Adrenal gland (tissue), 12 donors: Measurements from ENCODE around the gene GALP. TPM values are rescaled to one million over a fixed set of nuclear protein-coding genes. Genes with fewer than 3 reads are reported as not detected.

Experiments
- DNase-seq, 7 donors: peaks; one replicate each; pipeline ENCODE4 v3.0.0-alpha.2; 2019 to 2020
- H3K27ac ChIP-seq, 5 donors: fragments of 200-600 bp; sonication (generic) in 4 of 5; 1 replicate in 3 of 5; 2 replicates in 2 of 5; pipeline versions ENCODE4 v1.5.1 to v1.8.0; 2016 to 2020; ENCODE audit warnings: mild to moderate bottlenecking in 1 of 5
- H3K27me3 ChIP-seq: fragments of 200-600 bp; 2 replicates; pipeline ENCODE4 v1.8.0; 2021
- H3K36me3 ChIP-seq, 2 donors: fragments of 200-600 bp; replicated peaks in 1 of 2; 1 replicate in 1 of 2; 2 replicates in 1 of 2; pipeline versions ENCODE4 v1.5.1 to v1.8.0; 2018 to 2022
- H3K4me1 ChIP-seq, 2 donors: fragments of 200-600 bp; replicated peaks in 1 of 2; 1 replicate in 1 of 2; 2 replicates in 1 of 2; pipeline versions ENCODE4 v1.5.1 to v1.8.0; 2018 to 2021
- H3K4me3 ChIP-seq, 4 donors: fragments of 200-600 bp; sonication (generic) in 3 of 4; one replicate each; pipeline ENCODE4 v1.5.1; 2016 to 2018
- H3K9me3 ChIP-seq, 3 donors: fragments of 200-600 bp; sonication (generic) in 1 of 3; replicated peaks in 1 of 3; 1 replicate in 2 of 3; 2 replicates in 1 of 3; pipeline versions ENCODE4 v1.5.1 to v1.8.0; 2016 to 2021
- POLR2A ChIP-seq, 2 donors: fragments of 450-650 bp; IDR thresholded peaks; one replicate each; pipeline ENCODE4 v1.6.1; 2017; ENCODE audit warnings: antibody characterized with exemption in 2 of 2, mild to moderate bottlenecking in 2 of 2, moderate library complexity in 1 of 2
- WGBS, 4 donors: extraction: QIAGEN DNeasy Blood & Tissue Kit in 2 of 4; methylation state at CpG; one replicate each; pipeline versions ENCODE4 v1.1.5 to v1.1.7; 2013 to 2017; 5-methylcytosine and 5-hydroxymethylcytosine counted together
- intact Hi-C, 2 donors: fragments of 100-400 bp; cut with DNase I; formaldehyde crosslinking; loops; one replicate each; pipeline versions ENCODE4 v1.14.1 to v1.15.0; 2022 to 2023
- polyA plus RNA-seq, 3 donors: library from polyadenylated mRNA; stranded (reverse); fragments of 200-250 nt in 2 of 3; fragments of 350-450 nt in 1 of 3; fragmentation: Illumina TruSeq in 1 of 3; extraction: RNeasy Lipid Tissue Mini Kit (QIAGEN cat#74804) in 1 of 3; gene quantifications; one replicate each; pipeline ENCODE4 v1.2.3, GENCODE V29; 2013 to 2014
- total RNA-seq, 9 donors: library from RNA; depleted of rRNA in 4 of 9; stranded (reverse); fragments of >200 nt in 4 of 9; fragments of 120-200 nt in 1 of 9; fragmentation: NEBNext Ultra II Directional in 1 of 9; extraction: Animal tissue kit (Norgen Biotek cat#: 25700) in 1 of 9; gene quantifications; one replicate each; pipeline versions ENCODE4 v1.1.0 to v1.2.4, GENCODE V29; 2013 to 2023
- TF ChIP-seq, protein P1 (sequence below), 6 experiments: fragments of 450-650 bp in 4 of 6; fragments of 200-600 bp in 2 of 6; sonication (generic) in 1 of 6; IDR thresholded peaks; 1 replicate in 5 of 6; 2 replicates in 1 of 6; pipeline versions ENCODE4 v1.5.1 to v1.8.0; 2016 to 2021; ENCODE audit warnings: antibody characterized with exemption in 6 of 6, mild to moderate bottlenecking in 2 of 6, moderate library complexity in 1 of 6
- donor health status: healthy with polysubstance abuse.
- donor health status: Bipolar disorder and iron deficiency.
- donor health status: DM: yes; HTN: yes; CAD: no.
- donor health status: DM: no; HTN: no; CAD: no.
- donor health status: DM: no; HTN: no; CAD: no.
- donor health status: DM: yes; HTN: yes; CAD: no.

GALP gene
- total and polyA plus RNA-seq, 12 donors, result not detected

DNA sequence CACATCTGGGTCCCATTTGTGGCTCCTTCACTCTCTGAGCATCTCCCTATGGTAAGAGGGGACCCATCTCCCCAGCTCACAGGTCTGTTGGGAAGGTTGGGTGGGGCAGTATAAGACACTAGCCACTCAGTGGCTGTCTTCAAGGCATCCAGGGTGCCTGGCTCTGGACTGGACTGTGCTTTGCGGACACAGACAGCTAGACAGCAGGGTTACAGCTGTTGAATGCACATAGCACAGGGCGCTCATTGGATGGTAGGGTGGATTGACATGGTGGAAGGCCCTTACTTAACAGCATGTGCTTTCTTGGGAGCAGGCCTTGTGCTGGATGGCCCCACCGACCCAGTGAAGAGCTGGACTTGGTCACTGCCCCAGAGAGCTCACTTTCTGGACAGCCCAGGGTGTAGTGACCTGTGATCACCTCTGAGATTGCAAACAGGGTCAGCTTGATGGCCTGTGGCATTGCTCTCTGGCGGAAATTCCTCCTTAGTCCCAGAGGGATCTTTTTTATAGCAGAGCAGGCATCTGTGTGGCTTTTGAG, 32.8 kb upstream of the GALP start:
- H3K27me3 ChIP-seq, result no peaks in the 10 kb centered on the region
- intact Hi-C loops, result no loop called here
- DNase-seq, result no peak
- no peaks in the 10 kb centered on the region for H3K9me3 ChIP-seq
- H3K4me3 ChIP-seq, result no peak overlapping the region
- 87 to 100% (median 89%) methylated on average over 3 to 4 of the region's 4 CpGs for WGBS, 4 donors
- peaks cover 0 to 5% of the 10 kb centered on the region in 2 donors for H3K36me3 ChIP-seq
- TF ChIP-seq, protein P1, sequence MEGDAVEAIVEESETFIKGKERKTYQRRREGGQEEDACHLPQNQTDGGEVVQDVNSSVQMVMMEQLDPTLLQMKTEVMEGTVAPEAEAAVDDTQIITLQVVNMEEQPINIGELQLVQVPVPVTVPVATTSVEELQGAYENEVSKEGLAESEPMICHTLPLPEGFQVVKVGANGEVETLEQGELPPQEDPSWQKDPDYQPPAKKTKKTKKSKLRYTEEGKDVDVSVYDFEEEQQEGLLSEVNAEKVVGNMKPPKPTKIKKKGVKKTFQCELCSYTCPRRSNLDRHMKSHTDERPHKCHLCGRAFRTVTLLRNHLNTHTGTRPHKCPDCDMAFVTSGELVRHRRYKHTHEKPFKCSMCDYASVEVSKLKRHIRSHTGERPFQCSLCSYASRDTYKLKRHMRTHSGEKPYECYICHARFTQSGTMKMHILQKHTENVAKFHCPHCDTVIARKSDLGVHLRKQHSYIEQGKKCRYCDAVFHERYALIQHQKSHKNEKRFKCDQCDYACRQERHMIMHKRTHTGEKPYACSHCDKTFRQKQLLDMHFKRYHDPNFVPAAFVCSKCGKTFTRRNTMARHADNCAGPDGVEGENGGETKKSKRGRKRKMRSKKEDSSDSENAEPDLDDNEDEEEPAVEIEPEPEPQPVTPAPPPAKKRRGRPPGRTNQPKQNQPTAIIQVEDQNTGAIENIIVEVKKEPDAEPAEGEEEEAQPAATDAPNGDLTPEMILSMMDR (IDR thresholded peaks at IDR 0.05), result no peak
- TF ChIP-seq POLR2A (IDR thresholded peaks at IDR 0.05), result no peak
- no peak overlapping the region for H3K27ac ChIP-seq
- peaks cover 7 to 24% of the 10 kb centered on the region in 2 donors for H3K4me1 ChIP-seq

DNA sequence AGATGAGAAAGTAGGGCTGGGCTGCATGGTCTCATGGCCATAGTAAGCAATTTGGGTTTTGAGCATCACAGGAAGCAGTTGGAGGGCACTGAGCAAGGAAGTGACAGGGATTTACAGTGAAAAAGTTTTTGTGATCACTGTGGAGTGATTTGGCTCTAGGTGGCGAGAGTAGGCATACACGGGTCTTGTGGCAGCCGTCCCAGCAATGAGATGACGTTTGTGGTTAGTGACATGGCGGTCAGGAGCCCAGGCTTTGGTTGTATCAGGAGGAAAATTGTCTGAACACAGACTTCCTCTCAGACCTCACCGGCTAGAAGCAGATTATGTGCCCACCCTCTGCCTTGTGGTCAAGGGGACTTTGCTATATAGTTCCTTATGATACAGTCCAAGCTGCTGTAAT, 31.4 kb upstream of the GALP start:
- no peak overlapping the region for H3K4me3 ChIP-seq
- H3K27me3 ChIP-seq, result no peaks in the 10 kb centered on the region
- H3K9me3 ChIP-seq, result no peaks in the 10 kb centered on the region
- no peak for DNase-seq
- 58 to 76% (median 70%) methylated on average over 6 of the region's 6 CpGs for WGBS, 4 donors
- H3K4me1 ChIP-seq, result peaks cover 7 to 19% of the 10 kb centered on the region in 2 donors
- peaks cover 0 to 5% of the 10 kb centered on the region in 2 donors for H3K36me3 ChIP-seq
- TF ChIP-seq POLR2A (IDR thresholded peaks at IDR 0.05), result no peak
- TF ChIP-seq, protein P1 (IDR thresholded peaks at IDR 0.05), result no peak
- no peak overlapping the region for H3K27ac ChIP-seq
- intact Hi-C loops, result no loop called here

DNA sequence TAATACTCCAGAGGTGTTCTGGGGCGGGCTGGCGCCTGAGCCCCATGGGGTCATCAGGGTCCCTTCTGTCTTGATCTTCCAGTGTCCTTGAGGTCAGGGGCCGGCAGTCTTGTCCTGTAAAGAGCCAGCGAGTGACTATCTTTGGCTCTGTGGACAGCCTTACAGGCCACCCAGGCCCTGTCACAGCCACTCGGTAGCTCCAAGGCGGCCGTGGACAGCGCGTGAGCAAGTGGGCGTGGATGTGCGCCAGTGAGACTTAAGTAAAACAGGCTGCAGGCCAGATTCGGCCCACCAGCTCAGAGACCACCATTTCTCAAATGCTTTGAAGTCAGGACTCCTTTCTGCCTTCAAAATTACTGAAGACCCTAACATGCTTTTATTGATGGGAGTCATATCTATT, 31.0 kb upstream of the GALP start:
- Histone ChIP-seq H3K27ac (no peak overlapping the region), H3K4me3 (no peak overlapping the region), H3K9me3 (no peaks in the 10 kb centered on the region), H3K4me1 (peaks cover 7 to 19% of the 10 kb centered on the region in 2 donors), H3K27me3 (no peaks in the 10 kb centered on the region), H3K36me3 (peaks cover 0 to 5% of the 10 kb centered on the region in 2 donors)
- intact Hi-C loops, result no loop called here
- TF ChIP-seq, protein P1 (IDR thresholded peaks at IDR 0.05), result no peak
- no peak for TF ChIP-seq POLR2A (IDR thresholded peaks at IDR 0.05)
- WGBS, 4 donors, result 84 to 96% (median 89%) methylated on average over 8 to 12 of the region's 12 CpGs
- DNase-seq, result no peak

DNA sequence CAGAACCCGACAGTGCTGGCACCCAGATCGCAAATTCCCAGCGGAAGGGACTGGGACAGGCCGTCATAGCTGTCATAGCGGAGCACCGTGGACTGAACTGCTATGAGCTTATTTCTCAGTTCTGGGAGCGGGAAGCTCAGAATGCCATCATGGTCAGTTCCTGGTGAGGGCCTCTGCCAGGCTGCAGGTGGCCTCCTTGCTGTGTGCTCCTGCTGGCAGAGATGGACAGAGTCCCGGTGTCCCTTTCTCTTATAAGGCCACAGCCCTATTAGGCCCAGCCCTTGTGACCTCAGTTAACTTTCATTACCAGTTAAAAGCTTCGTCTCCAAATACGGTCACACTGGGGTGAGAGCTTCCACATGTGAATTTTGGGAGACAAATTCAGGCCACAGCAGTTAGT, 30.1 kb upstream of the GALP start:
- no peak for DNase-seq
- no peaks in the 10 kb centered on the region for H3K27me3 ChIP-seq
- TF ChIP-seq POLR2A (IDR thresholded peaks at IDR 0.05), result no peak
- TF ChIP-seq, protein P1 (IDR thresholded peaks at IDR 0.05), result no peak
- no peak overlapping the region for H3K27ac ChIP-seq
- intact Hi-C loops, result no loop called here
- 81 to 95% (median 90%) methylated on average over 8 to 10 of the region's 10 CpGs for WGBS, 4 donors
- H3K4me1 ChIP-seq, result peaks cover 7 to 19% of the 10 kb centered on the region in 2 donors
- no peak overlapping the region for H3K4me3 ChIP-seq
- no peaks in the 10 kb centered on the region for H3K9me3 ChIP-seq
- H3K36me3 ChIP-seq, result peaks cover 0 to 5% of the 10 kb centered on the region in 2 donors
